ENCODE measurements around the gene NFATC2. TPM values are rescaled to one million over a fixed set of nuclear protein-coding genes. Genes with fewer than 3 reads are reported as not detected.

Gene NFATC2
- polyA plus RNA-seq, 1 donor from 2014 or later, result not detected

DNA sequence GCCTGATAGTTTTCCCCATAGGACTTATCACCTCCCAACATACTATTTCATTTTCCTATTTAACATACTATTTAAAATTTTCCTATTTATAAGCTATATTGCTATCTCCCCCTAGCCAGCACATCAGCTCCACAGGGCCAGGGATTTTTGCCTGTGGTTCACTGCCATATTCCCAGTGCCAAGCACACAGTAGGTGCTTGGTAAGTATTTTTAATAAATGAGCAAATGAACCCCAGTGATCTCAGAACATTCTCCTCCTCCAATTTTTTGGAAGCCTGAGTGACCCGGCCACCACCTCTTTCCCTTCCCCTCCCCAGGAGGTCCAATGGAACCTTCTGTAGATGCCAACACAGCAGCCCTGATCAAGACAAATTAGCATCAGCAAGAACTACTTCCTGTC, 33.3 kb downstream of the NFATC2 start:
- no peaks in the 10 kb centered on the region for H3K79me2 ChIP-seq (replicated peaks; ENCODE audit: insufficient read depth, low read length)
- H3K27me3 ChIP-seq (ENCODE audit: insufficient read depth, low read depth, low read length), result no peaks in the 10 kb centered on the region
- H4K20me1 ChIP-seq (ENCODE audit: insufficient read depth), result no peaks in the 10 kb centered on the region

DNA sequence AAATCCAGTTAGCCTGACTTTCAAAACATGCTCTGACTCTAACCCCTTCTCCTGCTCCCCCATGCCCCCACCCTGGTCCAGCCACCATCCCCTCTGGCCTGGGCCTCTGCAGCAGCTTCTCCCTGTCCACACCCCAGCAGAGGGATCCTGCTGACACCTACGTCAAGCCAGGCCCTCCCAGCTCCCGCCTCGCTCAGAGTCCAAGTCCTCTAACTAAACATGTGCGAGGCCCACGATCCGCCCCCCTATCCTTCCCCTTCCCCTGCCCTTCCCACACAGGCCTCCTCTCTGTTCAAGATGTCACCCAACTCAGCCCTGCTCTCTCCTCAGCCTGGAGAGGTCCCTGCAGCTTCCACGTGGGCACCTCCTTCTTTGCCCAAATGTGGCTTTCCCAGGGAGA, 33.7 kb downstream of the NFATC2 start:
- Histone ChIP-seq H3K79me2 (replicated peaks; ENCODE audit: insufficient read depth, low read length) (no peaks in the 10 kb centered on the region), H3K9me2 (ENCODE audit: insufficient read depth, low read length) (no peaks in the 10 kb centered on the region), H3K36me3 (ENCODE audit: insufficient read depth, low read length) (no peaks in the 10 kb centered on the region), H3F3A (ENCODE audit: insufficient read depth, low read length, poor library complexity, severe bottlenecking) (no peaks in the 10 kb centered on the region), H3K27ac (ENCODE audit: low read length) (no peak overlapping the region), H3K27me3 (ENCODE audit: insufficient read depth, low read depth, low read length) (no peaks in the 10 kb centered on the region), H3K4me3 (ENCODE audit: low read length) (no peak overlapping the region), H4K20me1 (ENCODE audit: insufficient read depth) (no peaks in the 10 kb centered on the region), H3K4me2 (ENCODE audit: low read length) (no peak overlapping the region), H3K9ac (ENCODE audit: low read length) (no peak overlapping the region), H3K9me3 (ENCODE audit: low read length) (no peaks in the 10 kb centered on the region), H2AFZ (ENCODE audit: low read depth, low read length) (no peak overlapping the region)
- TF ChIP-seq TAF1 (IDR thresholded peaks at IDR 0.05; ENCODE audit: low read depth) (no peak), MXI1 (conservative IDR thresholded peaks at IDR 0.05; ENCODE audit: poor library complexity, severe bottlenecking) (no peak), SMC3 (conservative IDR thresholded peaks at IDR 0.05; ENCODE audit: poor library complexity) (no peak), EP300 (conservative IDR thresholded peaks at IDR 0.05; ENCODE audit: poor library complexity, severe bottlenecking) (no peak), POLR2AphosphoS5 (IDR thresholded peaks at IDR 0.05) (no peak), EZH2 (IDR thresholded peaks at IDR 0.05; ENCODE audit: borderline replicate concordance, insufficient read depth, low read length, poor library complexity, severe bottlenecking) (no peak), RAD21 (conservative IDR thresholded peaks at IDR 0.05) (no peak)
- TF ChIP-seq, protein P1, sequence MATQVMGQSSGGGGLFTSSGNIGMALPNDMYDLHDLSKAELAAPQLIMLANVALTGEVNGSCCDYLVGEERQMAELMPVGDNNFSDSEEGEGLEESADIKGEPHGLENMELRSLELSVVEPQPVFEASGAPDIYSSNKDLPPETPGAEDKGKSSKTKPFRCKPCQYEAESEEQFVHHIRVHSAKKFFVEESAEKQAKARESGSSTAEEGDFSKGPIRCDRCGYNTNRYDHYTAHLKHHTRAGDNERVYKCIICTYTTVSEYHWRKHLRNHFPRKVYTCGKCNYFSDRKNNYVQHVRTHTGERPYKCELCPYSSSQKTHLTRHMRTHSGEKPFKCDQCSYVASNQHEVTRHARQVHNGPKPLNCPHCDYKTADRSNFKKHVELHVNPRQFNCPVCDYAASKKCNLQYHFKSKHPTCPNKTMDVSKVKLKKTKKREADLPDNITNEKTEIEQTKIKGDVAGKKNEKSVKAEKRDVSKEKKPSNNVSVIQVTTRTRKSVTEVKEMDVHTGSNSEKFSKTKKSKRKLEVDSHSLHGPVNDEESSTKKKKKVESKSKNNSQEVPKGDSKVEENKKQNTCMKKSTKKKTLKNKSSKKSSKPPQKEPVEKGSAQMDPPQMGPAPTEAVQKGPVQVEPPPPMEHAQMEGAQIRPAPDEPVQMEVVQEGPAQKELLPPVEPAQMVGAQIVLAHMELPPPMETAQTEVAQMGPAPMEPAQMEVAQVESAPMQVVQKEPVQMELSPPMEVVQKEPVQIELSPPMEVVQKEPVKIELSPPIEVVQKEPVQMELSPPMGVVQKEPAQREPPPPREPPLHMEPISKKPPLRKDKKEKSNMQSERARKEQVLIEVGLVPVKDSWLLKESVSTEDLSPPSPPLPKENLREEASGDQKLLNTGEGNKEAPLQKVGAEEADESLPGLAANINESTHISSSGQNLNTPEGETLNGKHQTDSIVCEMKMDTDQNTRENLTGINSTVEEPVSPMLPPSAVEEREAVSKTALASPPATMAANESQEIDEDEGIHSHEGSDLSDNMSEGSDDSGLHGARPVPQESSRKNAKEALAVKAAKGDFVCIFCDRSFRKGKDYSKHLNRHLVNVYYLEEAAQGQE (IDR thresholded peaks at IDR 0.05; ENCODE audit: borderline replicate concordance), result no peak
- TF ChIP-seq, protein P2, sequence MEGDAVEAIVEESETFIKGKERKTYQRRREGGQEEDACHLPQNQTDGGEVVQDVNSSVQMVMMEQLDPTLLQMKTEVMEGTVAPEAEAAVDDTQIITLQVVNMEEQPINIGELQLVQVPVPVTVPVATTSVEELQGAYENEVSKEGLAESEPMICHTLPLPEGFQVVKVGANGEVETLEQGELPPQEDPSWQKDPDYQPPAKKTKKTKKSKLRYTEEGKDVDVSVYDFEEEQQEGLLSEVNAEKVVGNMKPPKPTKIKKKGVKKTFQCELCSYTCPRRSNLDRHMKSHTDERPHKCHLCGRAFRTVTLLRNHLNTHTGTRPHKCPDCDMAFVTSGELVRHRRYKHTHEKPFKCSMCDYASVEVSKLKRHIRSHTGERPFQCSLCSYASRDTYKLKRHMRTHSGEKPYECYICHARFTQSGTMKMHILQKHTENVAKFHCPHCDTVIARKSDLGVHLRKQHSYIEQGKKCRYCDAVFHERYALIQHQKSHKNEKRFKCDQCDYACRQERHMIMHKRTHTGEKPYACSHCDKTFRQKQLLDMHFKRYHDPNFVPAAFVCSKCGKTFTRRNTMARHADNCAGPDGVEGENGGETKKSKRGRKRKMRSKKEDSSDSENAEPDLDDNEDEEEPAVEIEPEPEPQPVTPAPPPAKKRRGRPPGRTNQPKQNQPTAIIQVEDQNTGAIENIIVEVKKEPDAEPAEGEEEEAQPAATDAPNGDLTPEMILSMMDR (IDR thresholded peaks at IDR 0.05; ENCODE audit: poor library complexity, severe bottlenecking), result no peak

More for the DNA sequence above, 33.3 kb downstream of the NFATC2 start:
- TF ChIP-seq EZH2 (IDR thresholded peaks at IDR 0.05; ENCODE audit: borderline replicate concordance, insufficient read depth, low read length, poor library complexity, severe bottlenecking), result no peak
- TF ChIP-seq SMC3 (conservative IDR thresholded peaks at IDR 0.05; ENCODE audit: poor library complexity), result no peak
- TF ChIP-seq, protein P1 (IDR thresholded peaks at IDR 0.05; ENCODE audit: borderline replicate concordance), result no peak
- TF ChIP-seq, protein P2 (IDR thresholded peaks at IDR 0.05; ENCODE audit: poor library complexity, severe bottlenecking), result no peak
- no peak for TF ChIP-seq EP300 (conservative IDR thresholded peaks at IDR 0.05; ENCODE audit: poor library complexity, severe bottlenecking)
- no peak for TF ChIP-seq RAD21 (conservative IDR thresholded peaks at IDR 0.05)
- no peak for TF ChIP-seq TAF1 (IDR thresholded peaks at IDR 0.05; ENCODE audit: low read depth)
- no peak for TF ChIP-seq MXI1 (conservative IDR thresholded peaks at IDR 0.05; ENCODE audit: poor library complexity, severe bottlenecking)
- TF ChIP-seq POLR2AphosphoS5 (IDR thresholded peaks at IDR 0.05), result no peak
- H3K4me2 ChIP-seq (ENCODE audit: low read length), result no peak overlapping the region
- H3K9me2 ChIP-seq (ENCODE audit: insufficient read depth, low read length), result no peaks in the 10 kb centered on the region
- H3F3A ChIP-seq (ENCODE audit: insufficient read depth, low read length, poor library complexity, severe bottlenecking), result no peaks in the 10 kb centered on the region
- H3K9ac ChIP-seq (ENCODE audit: low read length), result no peak overlapping the region
- no peaks in the 10 kb centered on the region for H3K9me3 ChIP-seq (ENCODE audit: low read length)
- H3K36me3 ChIP-seq (ENCODE audit: insufficient read depth, low read length), result no peaks in the 10 kb centered on the region
- H3K4me3 ChIP-seq (ENCODE audit: low read length), result no peak overlapping the region
- H2AFZ ChIP-seq (ENCODE audit: low read depth, low read length), result no peak overlapping the region
- H3K27ac ChIP-seq (ENCODE audit: low read length), result no peak overlapping the region
